Mesendoderm (in vitro differentiated cells): ENCODE data around the gene ELP4.

Experiments
- DNase-seq: peaks from one replicate; pipeline ENCODE4 v3.0.0; 2013
- H2AK5ac ChIP-seq: 2 replicates; pipeline ENCODE4 v1.6.1; 2013; ENCODE audit warnings: low read length, inconsistent platforms
- H2BK120ac ChIP-seq: 2 replicates; pipeline ENCODE4 v1.6.1; 2013; ENCODE audit warnings: low read depth, mild to moderate bottlenecking, low read length, moderate library complexity, mixed read lengths
- H2BK15ac ChIP-seq: replicated peaks from 2 replicates; pipeline ENCODE4 v1.6.1; 2013; ENCODE audit warnings: low read depth, mild to moderate bottlenecking, moderate library complexity
- H2BK5ac ChIP-seq: 2 replicates; pipeline ENCODE4 v1.6.1; 2013; ENCODE audit warnings: low read length, inconsistent platforms
- H3K18ac ChIP-seq: 2 replicates; pipeline ENCODE4 v1.6.1; 2013; ENCODE audit warnings: mild to moderate bottlenecking, low read length, mixed read lengths
- H3K23ac ChIP-seq: one replicate; pipeline ENCODE4 v1.6.1; 2013; ENCODE audit warnings: low read length
- H3K27ac ChIP-seq: 2 replicates; pipeline ENCODE4 v1.5.1; 2013; ENCODE audit warnings: low read depth, mild to moderate bottlenecking, inconsistent platforms, low read length, moderate library complexity
- H3K27me3 ChIP-seq: 2 replicates; pipeline ENCODE4 v1.6.1; 2013; ENCODE audit warnings: low read length, control low read depth, mild to moderate bottlenecking, inconsistent platforms; ENCODE audit not compliant: insufficient read depth, poor library complexity
- H3K36me3 ChIP-seq: 2 replicates; pipeline ENCODE4 v1.6.1; 2013; ENCODE audit warnings: low read length, inconsistent platforms; ENCODE audit not compliant: control insufficient read depth, insufficient read depth
- H3K4ac ChIP-seq: one replicate; pipeline ENCODE4 v1.6.1; 2013; ENCODE audit warnings: low read depth, mild to moderate bottlenecking, low read length, moderate library complexity
- H3K4me1 ChIP-seq: 2 replicates; pipeline ENCODE4 v1.6.1; 2013; ENCODE audit warnings: low read depth, low read length, inconsistent platforms; ENCODE audit not compliant: control insufficient read depth
- H3K4me2 ChIP-seq: 2 replicates; pipeline ENCODE4 v1.6.1; 2013; ENCODE audit warnings: low read length
- H3K4me3 ChIP-seq: 2 replicates; pipeline ENCODE4 v1.5.1; 2013; ENCODE audit warnings: mild to moderate bottlenecking, low read length
- H3K56ac ChIP-seq: one replicate; pipeline ENCODE4 v1.6.1; 2013; ENCODE audit warnings: low read length
- H3K79me1 ChIP-seq: 2 replicates; pipeline ENCODE4 v1.6.1; 2013; ENCODE audit warnings: low read length, inconsistent platforms
- H3K79me2 ChIP-seq: 2 replicates; pipeline ENCODE4 v1.6.1; 2013; ENCODE audit warnings: mild to moderate bottlenecking, low read length; ENCODE audit not compliant: control insufficient read depth, insufficient read depth
- H3K9ac ChIP-seq: 2 replicates; pipeline ENCODE4 v1.6.1; 2013; ENCODE audit warnings: low read length, inconsistent platforms
- H4K5ac ChIP-seq: one replicate; pipeline ENCODE4 v1.6.1; 2013; ENCODE audit warnings: low read length
- H4K8ac ChIP-seq: one replicate; pipeline ENCODE4 v1.6.1; 2013; ENCODE audit warnings: low read depth, mild to moderate bottlenecking, control low read depth, low read length, moderate library complexity
- WGBS: extraction: QIAGEN DNeasy Blood & Tissue Kit; methylation state at CpG from one replicate; pipeline ENCODE4 v1.1.7; 2013; ENCODE audit warnings: low lambda C conversion rate, missing lambda C conversion rate; ENCODE audit not compliant: insufficient coverage; ENCODE audit errors: extremely low coverage; 5-methylcytosine and 5-hydroxymethylcytosine counted together

ELP4 gene

DNA sequence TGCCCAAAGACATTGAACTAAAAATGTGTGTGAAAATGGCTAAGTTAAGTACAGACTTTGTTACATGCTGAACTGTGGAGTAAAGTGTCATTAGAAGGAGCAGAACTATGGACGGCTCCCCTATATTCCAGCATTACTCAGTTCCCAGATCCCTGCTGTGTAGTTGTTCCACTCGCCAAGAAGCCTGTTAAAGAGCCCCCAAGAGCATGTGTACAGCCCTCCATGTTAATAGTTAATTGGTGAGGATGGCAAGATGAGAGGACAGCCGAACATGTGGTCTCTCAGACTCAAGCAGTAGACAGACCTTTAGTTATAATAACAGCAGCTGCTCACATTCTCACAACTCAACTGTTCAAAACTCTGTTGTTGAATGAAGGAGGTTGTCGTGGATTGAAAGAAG lies 127.4 kb downstream of the ELP4 start:
- DNase-seq, result no peak
- Histone ChIP-seq H3K4me1 (no peaks in the 10 kb centered on the region), H3K18ac (no peak overlapping the region), H3K27me3 (no peaks in the 10 kb centered on the region), H2BK5ac (no peak overlapping the region), H2AK5ac (no peak overlapping the region), H3K23ac (no peak overlapping the region), H2BK15ac (no peak overlapping the region), H4K5ac (no peak overlapping the region), H3K79me1 (no peaks in the 10 kb centered on the region), H3K79me2 (no peaks in the 10 kb centered on the region), H4K8ac (no peak overlapping the region), H3K4me2 (no peak overlapping the region), H3K56ac (no peak overlapping the region), H3K27ac (no peak overlapping the region), H3K4me3 (no peak overlapping the region), H3K36me3 (no peaks in the 10 kb centered on the region), H3K4ac (no peak overlapping the region), H3K9ac (no peak overlapping the region), H2BK120ac (no peak overlapping the region)
- no CpG with 5 or more reads among the region's 4 CpGs for WGBS

GRCh38 chr11:31640611-31641010 lies 131.0 kb downstream of the ELP4 start:
- Histone ChIP-seq H3K4me2 (no peak overlapping the region), H2BK5ac (no peak overlapping the region), H3K4me1 (no peaks in the 10 kb centered on the region), H3K4ac (no peak overlapping the region), H3K27me3 (no peaks in the 10 kb centered on the region), H3K79me1 (no peaks in the 10 kb centered on the region), H4K8ac (no peak overlapping the region), H3K56ac (no peak overlapping the region), H4K5ac (no peak overlapping the region), H3K4me3 (no peak overlapping the region), H3K23ac (no peak overlapping the region), H3K27ac (no peak overlapping the region), H3K36me3 (no peaks in the 10 kb centered on the region), H2AK5ac (no peak overlapping the region), H2BK15ac (no peak overlapping the region), H2BK120ac (no peak overlapping the region), H3K18ac (no peak overlapping the region), H3K79me2 (no peaks in the 10 kb centered on the region), H3K9ac (no peak overlapping the region)
- peak; percentile 41 for DNase-seq

DNA sequence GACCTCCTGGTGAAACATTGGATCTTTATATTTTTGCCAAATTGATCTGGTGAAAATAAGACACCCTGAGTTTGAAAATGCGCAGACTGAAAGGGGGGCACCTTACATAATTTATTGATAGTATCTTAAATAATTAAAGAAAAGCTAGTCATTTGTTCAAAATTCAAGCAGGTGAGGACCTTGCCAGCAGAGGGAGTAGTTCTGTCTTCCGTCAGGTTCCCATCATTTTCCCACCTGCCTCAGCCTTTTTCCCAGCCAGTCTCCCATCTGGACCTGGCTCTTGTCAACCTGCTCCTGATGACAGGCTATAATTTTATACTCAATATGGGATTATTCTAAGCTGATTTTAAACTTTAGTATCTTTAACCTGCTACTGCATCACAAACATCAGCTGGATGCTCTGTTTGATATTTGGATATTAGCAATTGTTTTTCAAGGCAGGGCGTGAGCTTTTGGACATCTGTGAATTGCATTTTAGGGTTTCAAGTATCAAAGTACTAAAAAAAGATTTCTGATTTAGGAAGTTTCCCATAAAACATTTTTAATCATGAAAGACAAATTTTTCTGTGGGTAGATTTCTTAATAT lies 132.0 kb downstream of the ELP4 start:
- H3K4me1 ChIP-seq, result no peaks in the 10 kb centered on the region
- H3K4me2 ChIP-seq, result no peak overlapping the region
- H2BK5ac ChIP-seq, result no peak overlapping the region
- WGBS, result no CpG with 5 or more reads among the region's 3 CpGs
- no peak overlapping the region for H4K5ac ChIP-seq
- no peak overlapping the region for H3K56ac ChIP-seq
- no peak overlapping the region for H3K9ac ChIP-seq
- H3K27ac ChIP-seq, result no peak overlapping the region
- no peaks in the 10 kb centered on the region for H3K27me3 ChIP-seq
- H2BK15ac ChIP-seq, result no peak overlapping the region
- no peak overlapping the region for H3K18ac ChIP-seq
- no peak overlapping the region for H2BK120ac ChIP-seq
- H3K79me2 ChIP-seq, result no peaks in the 10 kb centered on the region
- no peak overlapping the region for H3K4me3 ChIP-seq
- H2AK5ac ChIP-seq, result no peak overlapping the region
- no peak overlapping the region for H4K8ac ChIP-seq
- no peak overlapping the region for H3K4ac ChIP-seq
- H3K36me3 ChIP-seq, result no peaks in the 10 kb centered on the region
- DNase-seq, result peak; percentile 64
- no peaks in the 10 kb centered on the region for H3K79me1 ChIP-seq
- no peak overlapping the region for H3K23ac ChIP-seq

DNA sequence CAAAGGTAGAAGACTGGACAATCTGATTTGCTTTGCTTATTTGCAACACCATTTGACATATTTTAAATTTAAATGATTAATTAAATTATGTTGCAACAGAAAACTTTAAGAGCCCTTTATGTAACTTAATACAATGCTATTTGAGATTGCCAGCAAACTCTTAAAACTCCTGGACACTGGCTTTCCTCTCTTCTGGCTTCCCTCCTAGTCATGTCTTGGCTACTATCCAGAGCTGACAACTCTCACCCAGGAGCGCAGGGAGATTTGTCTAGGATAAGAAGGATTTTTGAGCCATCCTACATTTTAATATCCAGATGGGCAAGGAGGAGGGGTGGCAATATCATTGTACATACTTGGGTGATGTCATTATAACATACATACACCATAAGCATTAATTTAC lies 134.3 kb downstream of the ELP4 start:
- no peak overlapping the region for H3K56ac ChIP-seq
- H4K8ac ChIP-seq, result no peak overlapping the region
- no peaks in the 10 kb centered on the region for H3K36me3 ChIP-seq
- no peak overlapping the region for H2BK5ac ChIP-seq
- H3K79me2 ChIP-seq, result no peaks in the 10 kb centered on the region
- H2AK5ac ChIP-seq, result no peak overlapping the region
- no peak overlapping the region for H2BK120ac ChIP-seq
- no peaks in the 10 kb centered on the region for H3K4me1 ChIP-seq
- no peak overlapping the region for H3K18ac ChIP-seq
- H3K27ac ChIP-seq, result no peak overlapping the region
- no peak overlapping the region for H4K5ac ChIP-seq
- H3K4ac ChIP-seq, result no peak overlapping the region
- H2BK15ac ChIP-seq, result no peak overlapping the region
- H3K4me3 ChIP-seq, result no peak overlapping the region
- no peak for DNase-seq
- no peak overlapping the region for H3K4me2 ChIP-seq
- H3K27me3 ChIP-seq, result no peaks in the 10 kb centered on the region
- H3K79me1 ChIP-seq, result no peaks in the 10 kb centered on the region
- no CpG with 5 or more reads among the region's 1 CpG for WGBS
- no peak overlapping the region for H3K9ac ChIP-seq
- H3K23ac ChIP-seq, result no peak overlapping the region

DNA sequence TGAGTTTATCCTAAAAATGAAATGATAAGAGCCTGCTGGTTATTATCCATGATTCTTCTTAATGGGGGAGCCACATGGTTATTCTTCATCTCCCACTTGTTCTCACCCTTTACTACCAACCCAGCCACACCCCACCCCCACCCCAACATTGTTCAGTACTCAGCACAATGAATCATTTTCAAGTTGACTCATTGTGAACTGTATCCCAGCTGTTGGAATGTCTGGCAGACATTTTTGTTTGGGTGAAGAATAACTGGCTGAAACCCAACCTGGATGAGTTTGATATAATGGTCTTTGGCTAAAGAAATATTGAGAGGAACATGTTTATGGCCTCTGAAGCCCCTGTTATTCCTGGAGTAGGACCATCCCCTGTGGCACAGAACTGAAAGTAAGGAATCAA lies 136.2 kb downstream of the ELP4 start:
- H4K5ac ChIP-seq, result no peak overlapping the region
- no peaks in the 10 kb centered on the region for H3K27me3 ChIP-seq
- no peak overlapping the region for H3K4me3 ChIP-seq
- DNase-seq, result no peak
- H2BK15ac ChIP-seq, result no peak overlapping the region
- H3K79me1 ChIP-seq, result no peaks in the 10 kb centered on the region
- H3K4me2 ChIP-seq, result no peak overlapping the region
- no peak overlapping the region for H2AK5ac ChIP-seq
- H3K18ac ChIP-seq, result no peak overlapping the region
- H2BK120ac ChIP-seq, result no peak overlapping the region
- no peaks in the 10 kb centered on the region for H3K36me3 ChIP-seq
- no peaks in the 10 kb centered on the region for H3K79me2 ChIP-seq
- no peaks in the 10 kb centered on the region for H3K4me1 ChIP-seq
- no peak overlapping the region for H4K8ac ChIP-seq
- H3K4ac ChIP-seq, result no peak overlapping the region
- no peak overlapping the region for H3K56ac ChIP-seq
- no peak overlapping the region for H3K23ac ChIP-seq
- no peak overlapping the region for H3K9ac ChIP-seq
- no peak overlapping the region for H3K27ac ChIP-seq
- no peak overlapping the region for H2BK5ac ChIP-seq

DNA sequence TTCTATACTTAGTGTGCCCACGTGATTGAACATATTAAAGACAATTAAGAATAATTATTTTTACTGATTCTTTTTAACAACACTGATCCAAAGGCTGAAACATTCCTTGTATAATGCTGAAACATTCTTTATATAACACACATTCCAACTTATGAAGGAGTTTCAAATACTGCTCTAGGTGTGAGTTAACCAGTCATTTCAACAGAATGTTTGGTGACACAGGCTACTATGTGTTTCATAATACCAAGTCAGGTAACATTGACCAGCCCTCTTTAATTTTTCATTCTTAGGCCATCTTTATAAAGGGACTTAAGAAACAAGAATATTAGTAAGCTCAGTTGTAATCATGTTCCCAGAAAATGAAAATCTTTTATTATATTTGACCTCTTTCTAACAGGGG lies 136.6 kb downstream of the ELP4 start:
- H3K36me3 ChIP-seq, result no peaks in the 10 kb centered on the region
- H3K18ac ChIP-seq, result no peak overlapping the region
- no peak overlapping the region for H3K9ac ChIP-seq
- no peak overlapping the region for H3K23ac ChIP-seq
- no peak overlapping the region for H2AK5ac ChIP-seq
- H3K27ac ChIP-seq, result no peak overlapping the region
- no peak overlapping the region for H3K4me3 ChIP-seq
- WGBS, result no CpG with 5 or more reads among the region's 1 CpG
- no peak overlapping the region for H3K4ac ChIP-seq
- no peaks in the 10 kb centered on the region for H3K4me1 ChIP-seq
- H2BK5ac ChIP-seq, result no peak overlapping the region
- no peak overlapping the region for H4K5ac ChIP-seq
- H3K4me2 ChIP-seq, result no peak overlapping the region
- H4K8ac ChIP-seq, result no peak overlapping the region
- H3K56ac ChIP-seq, result no peak overlapping the region
- H3K79me1 ChIP-seq, result no peaks in the 10 kb centered on the region
- DNase-seq, result no peak
- H3K79me2 ChIP-seq, result no peaks in the 10 kb centered on the region
- no peak overlapping the region for H2BK15ac ChIP-seq
- H2BK120ac ChIP-seq, result no peak overlapping the region
- H3K27me3 ChIP-seq, result no peaks in the 10 kb centered on the region
